Tibial nerve (tissue), 4 donors: Measurements from ENCODE around the gene CENPM.

Source experiments
- EP300 ChIP-seq, 2 donors: sonication (generic); formaldehyde crosslinking; IDR thresholded peaks; one replicate each; pipeline ENCODE4 v1.6.1; 2017; ENCODE audit warnings: antibody characterized with exemption in 2 of 2, mild to moderate bottlenecking in 1 of 2
- POLR2A ChIP-seq, 2 donors: fragments of 450-650 bp; IDR thresholded peaks; one replicate each; pipeline ENCODE4 v1.6.1; 2017; ENCODE audit warnings: antibody characterized with exemption in 2 of 2, mild to moderate bottlenecking in 2 of 2, moderate library complexity in 2 of 2
- TF ChIP-seq, protein P1 (sequence below), 5 experiments: fragments of 200-600 bp in 3 of 5; fragments of 450-650 bp in 2 of 5; sonication (generic) in 3 of 5; IDR thresholded peaks; one replicate each; pipeline ENCODE4 v1.5.1; 2016 to 2019; ENCODE audit warnings: antibody characterized with exemption in 5 of 5, mild to moderate bottlenecking in 3 of 5, moderate library complexity in 2 of 5

DNA sequence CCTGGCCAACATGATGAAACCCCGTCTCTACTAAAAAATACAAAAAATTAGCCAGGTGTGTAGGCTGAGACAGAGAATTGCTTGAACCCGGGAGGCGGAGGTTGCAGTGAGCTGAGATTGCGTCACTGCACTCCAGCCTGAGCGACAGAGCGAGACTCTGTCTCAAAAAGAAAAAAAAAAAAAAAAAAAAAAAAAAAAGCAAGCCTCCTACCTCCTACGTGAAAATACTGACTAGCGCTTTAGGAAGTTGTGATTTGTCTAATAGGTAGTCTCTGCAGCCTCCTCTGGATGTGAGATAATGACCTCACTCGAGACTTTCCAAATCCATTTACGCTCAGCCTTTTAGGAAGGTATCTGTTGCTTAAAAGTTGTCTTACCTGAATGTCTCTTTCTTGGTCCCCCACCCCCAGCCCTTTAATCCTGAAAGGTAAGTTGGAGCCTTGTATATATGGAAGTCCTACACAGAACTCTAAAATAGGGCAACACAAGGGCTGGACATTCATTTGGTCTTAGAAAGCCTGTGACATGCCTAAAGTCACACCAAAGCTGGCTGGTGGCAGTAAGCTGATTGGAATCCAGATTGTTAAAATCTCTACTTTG, 27.8 kb upstream of the CENPM start:
- TF ChIP-seq, protein P1, sequence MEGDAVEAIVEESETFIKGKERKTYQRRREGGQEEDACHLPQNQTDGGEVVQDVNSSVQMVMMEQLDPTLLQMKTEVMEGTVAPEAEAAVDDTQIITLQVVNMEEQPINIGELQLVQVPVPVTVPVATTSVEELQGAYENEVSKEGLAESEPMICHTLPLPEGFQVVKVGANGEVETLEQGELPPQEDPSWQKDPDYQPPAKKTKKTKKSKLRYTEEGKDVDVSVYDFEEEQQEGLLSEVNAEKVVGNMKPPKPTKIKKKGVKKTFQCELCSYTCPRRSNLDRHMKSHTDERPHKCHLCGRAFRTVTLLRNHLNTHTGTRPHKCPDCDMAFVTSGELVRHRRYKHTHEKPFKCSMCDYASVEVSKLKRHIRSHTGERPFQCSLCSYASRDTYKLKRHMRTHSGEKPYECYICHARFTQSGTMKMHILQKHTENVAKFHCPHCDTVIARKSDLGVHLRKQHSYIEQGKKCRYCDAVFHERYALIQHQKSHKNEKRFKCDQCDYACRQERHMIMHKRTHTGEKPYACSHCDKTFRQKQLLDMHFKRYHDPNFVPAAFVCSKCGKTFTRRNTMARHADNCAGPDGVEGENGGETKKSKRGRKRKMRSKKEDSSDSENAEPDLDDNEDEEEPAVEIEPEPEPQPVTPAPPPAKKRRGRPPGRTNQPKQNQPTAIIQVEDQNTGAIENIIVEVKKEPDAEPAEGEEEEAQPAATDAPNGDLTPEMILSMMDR (IDR thresholded peaks at IDR 0.05): no peak
- TF ChIP-seq POLR2A (IDR thresholded peaks at IDR 0.05): no peak
- no peak for TF ChIP-seq EP300 (IDR thresholded peaks at IDR 0.05)
